Stomach (tissue), 4 donors: ENCODE results near the gene LILRB5.

Source experiments
- POLR2A ChIP-seq, 4 donors: fragments of 450-650 bp; IDR thresholded peaks; one replicate each; pipeline ENCODE4 v1.6.1; 2016; ENCODE audit warnings: antibody characterized with exemption in 4 of 4, control low read depth in 2 of 4, mild to moderate bottlenecking in 1 of 4, moderate library complexity in 1 of 4
- TF ChIP-seq, protein P1 (sequence below), 7 experiments: fragments of 450-650 bp in 4 of 7; fragments of 200-600 bp in 3 of 7; sonication (generic) in 3 of 7; IDR thresholded peaks; one replicate each; pipeline ENCODE4 v1.5.1; 2016 to 2019; ENCODE audit warnings: antibody characterized with exemption in 7 of 7, control low read depth in 2 of 7, mild to moderate bottlenecking in 1 of 7

DNA sequence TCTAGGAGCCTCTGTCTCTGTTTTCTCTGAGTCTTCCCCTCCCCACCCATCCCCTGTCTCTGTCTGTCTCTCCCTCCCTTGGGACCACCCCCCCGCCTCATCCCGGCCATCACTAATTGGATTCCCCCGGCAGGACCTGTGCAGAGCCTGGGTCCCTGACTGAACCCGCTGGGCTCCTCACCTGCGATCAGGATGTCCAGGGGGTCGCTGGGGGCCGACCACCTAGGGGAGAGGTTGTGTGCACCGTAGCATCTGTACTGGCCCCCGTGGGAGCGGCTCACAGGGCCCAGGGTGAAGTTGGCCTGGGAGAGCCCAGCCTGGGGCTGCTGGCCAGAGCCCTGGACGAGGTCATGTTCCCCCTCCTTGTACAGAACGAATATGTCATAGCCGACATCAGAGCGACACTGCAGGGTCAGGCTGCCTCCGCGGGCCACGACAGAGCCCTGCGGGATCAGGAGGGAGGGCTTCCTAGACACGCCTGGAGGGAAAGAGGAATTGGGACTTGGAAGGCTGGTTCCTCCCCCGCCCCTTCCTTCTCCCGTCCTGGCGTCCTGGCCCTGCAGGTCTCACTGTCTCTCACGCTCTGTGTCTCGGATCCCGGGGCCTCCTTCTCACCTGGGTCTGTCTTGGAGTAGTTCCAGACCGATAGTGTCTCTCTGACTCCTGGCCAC lies 1.8 kb downstream of the LILRB5 start:
- TF ChIP-seq POLR2A (IDR thresholded peaks at IDR 0.05) = no peak
- TF ChIP-seq, protein P1, sequence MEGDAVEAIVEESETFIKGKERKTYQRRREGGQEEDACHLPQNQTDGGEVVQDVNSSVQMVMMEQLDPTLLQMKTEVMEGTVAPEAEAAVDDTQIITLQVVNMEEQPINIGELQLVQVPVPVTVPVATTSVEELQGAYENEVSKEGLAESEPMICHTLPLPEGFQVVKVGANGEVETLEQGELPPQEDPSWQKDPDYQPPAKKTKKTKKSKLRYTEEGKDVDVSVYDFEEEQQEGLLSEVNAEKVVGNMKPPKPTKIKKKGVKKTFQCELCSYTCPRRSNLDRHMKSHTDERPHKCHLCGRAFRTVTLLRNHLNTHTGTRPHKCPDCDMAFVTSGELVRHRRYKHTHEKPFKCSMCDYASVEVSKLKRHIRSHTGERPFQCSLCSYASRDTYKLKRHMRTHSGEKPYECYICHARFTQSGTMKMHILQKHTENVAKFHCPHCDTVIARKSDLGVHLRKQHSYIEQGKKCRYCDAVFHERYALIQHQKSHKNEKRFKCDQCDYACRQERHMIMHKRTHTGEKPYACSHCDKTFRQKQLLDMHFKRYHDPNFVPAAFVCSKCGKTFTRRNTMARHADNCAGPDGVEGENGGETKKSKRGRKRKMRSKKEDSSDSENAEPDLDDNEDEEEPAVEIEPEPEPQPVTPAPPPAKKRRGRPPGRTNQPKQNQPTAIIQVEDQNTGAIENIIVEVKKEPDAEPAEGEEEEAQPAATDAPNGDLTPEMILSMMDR (IDR thresholded peaks at IDR 0.05) = no peak
